Activated CD4-positive, alpha-beta T cell treated with anti-CD3 and anti-CD28 coated beads for 4 hours (primary cell): ENCODE results near the gene ABHD10.

Experiments
- DNase-seq, 2 donors: peaks; one replicate each; pipeline ENCODE4 v3.0.0-alpha.2; 2020

ABHD10 gene

GRCh38 chr3:112002096-112002971 lies 23.5 kb downstream of the ABHD10 start:
- DNase-seq, result peak; percentile 70 to 73

GRCh38 chr3:112003321-112004080 lies 24.7 kb downstream of the ABHD10 start:
- DNase-seq, result no peak

GRCh38 chr3:112004187-112004586 lies 25.4 kb downstream of the ABHD10 start:
- DNase-seq, result no peak

GRCh38 chr3:112004669-112005068 lies 25.8 kb downstream of the ABHD10 start:
- no peak for DNase-seq

GRCh38 chr3:112005091-112005672 lies 26.4 kb downstream of the ABHD10 start:
- DNase-seq, result no peak

GRCh38 chr3:112007633-112008032 lies 28.8 kb downstream of the ABHD10 start:
- no peak for DNase-seq

GRCh38 chr3:112009670-112010069 lies 30.8 kb downstream of the ABHD10 start:
- no peak for DNase-seq

- DNase-seq, result no peak
Observed at GRCh38 chr3:112010636-112011035, 31.8 kb downstream of the ABHD10 start.

- no peak for DNase-seq
Observed at GRCh38 chr3:112011376-112011940, 32.6 kb downstream of the ABHD10 start.

- DNase-seq, result no peak
Observed at GRCh38 chr3:112012205-112012992, 33.6 kb downstream of the ABHD10 start.

- DNase-seq, result peak; percentile 63 to 65
Observed at GRCh38 chr3:112013058-112013783, 34.4 kb downstream of the ABHD10 start.

- no peak for DNase-seq
Observed at GRCh38 chr3:112013784-112014143, 34.9 kb downstream of the ABHD10 start.

- no peak for DNase-seq
Observed at GRCh38 chr3:112017091-112017490, 38.3 kb downstream of the ABHD10 start.

GRCh38 chr3:112018712-112019111 lies 39.9 kb downstream of the ABHD10 start:
- no peak for DNase-seq

- DNase-seq, result no peak
Observed at GRCh38 chr3:112019716-112020115, 40.9 kb downstream of the ABHD10 start.

GRCh38 chr3:112020674-112021085 lies 41.9 kb downstream of the ABHD10 start:
- no peak for DNase-seq

- no peak for DNase-seq
Observed at GRCh38 chr3:112027142-112027541, 48.3 kb downstream of the ABHD10 start.

GRCh38 chr3:112027826-112028225 lies 49.0 kb downstream of the ABHD10 start:
- no peak for DNase-seq

GRCh38 chr3:112030901-112031300 lies 52.1 kb downstream of the ABHD10 start:
- no peak for DNase-seq

- DNase-seq, result no peak
Observed at GRCh38 chr3:112032098-112032731, 53.4 kb downstream of the ABHD10 start.

- no peak for DNase-seq
Observed at GRCh38 chr3:112034436-112034835, 55.6 kb downstream of the ABHD10 start, which contains the start of gene TMPRSS7. Gene TMPRSS7 (plus strand): TSS chr3:112034736. CDS start chr3:112034846, 110 bp downstream.
